CD14-positive monocyte (primary cell): ENCODE data around the gene CELSR3. TPM values are rescaled to one million over a fixed set of nuclear protein-coding genes. Genes with fewer than 3 reads are reported as not detected.
A peak's percentile ranks its signal among the peaks of the same experiment; 100 is the strongest.

Experiments
- DNase-seq, 3 donors: peaks; one replicate each; pipeline ENCODE4 v3.0.0-alpha.2; 2011 to 2022
- H2AFZ ChIP-seq: 2 replicates; pipeline ENCODE4 v1.6.0; 2012; ENCODE audit warnings: mild to moderate bottlenecking, low read depth, low read length, inconsistent platforms; ENCODE audit not compliant: insufficient read depth, poor library complexity, severe bottlenecking
- H3K27ac ChIP-seq, 2 donors: 1 replicate in 1 of 2; 2 replicates in 1 of 2; pipeline ENCODE4 v1.5.1; 2012 to 2013; ENCODE audit warnings: low read length in 2 of 2, control low read depth in 1 of 2, inconsistent platforms in 1 of 2, low read depth in 1 of 2, mild to moderate bottlenecking in 1 of 2
- H3K27me3 ChIP-seq, 2 donors: one replicate each; pipeline versions ENCODE4 v1.6.0 to v1.6.1; 2011 to 2013; ENCODE audit warnings: low read length in 2 of 2; ENCODE audit not compliant: control insufficient read depth in 2 of 2, insufficient read depth in 2 of 2
- H3K36me3 ChIP-seq, 2 donors: replicated peaks in 1 of 2; 1 replicate in 1 of 2; 2 replicates in 1 of 2; pipeline versions ENCODE4 v1.5.1 to v1.6.1; 2012 to 2013; ENCODE audit warnings: low read length in 2 of 2, control low read depth in 1 of 2, inconsistent platforms in 1 of 2, mild to moderate bottlenecking in 1 of 2; ENCODE audit not compliant: insufficient read depth in 2 of 2, control insufficient read depth in 1 of 2
- H3K4me1 ChIP-seq, 2 donors: 1 replicate in 1 of 2; 2 replicates in 1 of 2; pipeline versions ENCODE4 v1.5.1 to v1.6.1; 2012 to 2013; ENCODE audit warnings: low read length in 2 of 2, control low read depth in 1 of 2, inconsistent platforms in 1 of 2, mild to moderate bottlenecking in 1 of 2, moderate library complexity in 1 of 2; ENCODE audit not compliant: insufficient read depth in 2 of 2, control insufficient read depth in 1 of 2
- H3K4me2 ChIP-seq: replicated peaks from 2 replicates; pipeline ENCODE3; 2012; ENCODE audit warnings: low read length, moderate library complexity, mild to moderate bottlenecking; ENCODE audit not compliant: poor library complexity, severe bottlenecking; ENCODE audit errors: extremely low read depth
- H3K4me3 ChIP-seq, 3 experiments: fragments of 200-600 bp in 1 of 3; sonication (generic) in 1 of 3; replicated peaks in 1 of 3; 1 replicate in 2 of 3; 2 replicates in 1 of 3; pipeline ENCODE4 v1.5.1; 2011 to 2013; ENCODE audit warnings: low read length in 3 of 3, mild to moderate bottlenecking in 3 of 3, control low read depth in 2 of 3, low read depth in 2 of 3, inconsistent platforms in 1 of 3, moderate library complexity in 1 of 3
- H3K79me2 ChIP-seq: 2 replicates; pipeline ENCODE4 v1.6.0; 2012; ENCODE audit warnings: mild to moderate bottlenecking, control low read depth, inconsistent platforms, low read length, moderate library complexity; ENCODE audit not compliant: insufficient read depth
- H3K9ac ChIP-seq: 2 replicates; pipeline ENCODE4 v1.6.0; 2017; ENCODE audit warnings: low read length, mild to moderate bottlenecking; ENCODE audit not compliant: insufficient read depth, poor library complexity, severe bottlenecking
- H3K9me3 ChIP-seq, 2 donors: replicated peaks in 1 of 2; 1 replicate in 1 of 2; 2 replicates in 1 of 2; pipeline versions ENCODE4 v1.5.1 to v1.6.1; 2012 to 2013; ENCODE audit warnings: low read length in 2 of 2, control low read depth in 1 of 2; ENCODE audit not compliant: control insufficient read depth in 1 of 2, insufficient read depth in 1 of 2
- H4K20me1 ChIP-seq: 2 replicates; pipeline ENCODE4 v1.6.0; 2012; ENCODE audit warnings: mild to moderate bottlenecking, low read length, control low read depth, moderate library complexity; ENCODE audit not compliant: insufficient read depth
- H3K27ac Mint-ChIP-seq, 7 donors: one replicate each; pipeline ENCODE4 v1.8.0; 2020; ENCODE audit warnings: mild to moderate bottlenecking in 7 of 7, mixed read lengths in 7 of 7, moderate library complexity in 6 of 7, inconsistent platforms in 2 of 7
- H3K27me3 Mint-ChIP-seq, 3 donors: one replicate each; pipeline ENCODE4 v1.8.0; 2021 to 2022; ENCODE audit warnings: low read depth in 3 of 3, mild to moderate bottlenecking in 3 of 3, mixed read lengths in 3 of 3, moderate library complexity in 3 of 3, inconsistent platforms in 1 of 3
- H3K36me3 Mint-ChIP-seq, 2 donors: one replicate each; pipeline ENCODE4 v1.8.0; 2020; ENCODE audit warnings: mixed read lengths in 2 of 2, inconsistent platforms in 1 of 2, mild to moderate bottlenecking in 1 of 2
- H3K4me1 Mint-ChIP-seq: one replicate; pipeline ENCODE4 v1.8.0; 2020; ENCODE audit warnings: mild to moderate bottlenecking, mixed read lengths
- H3K4me3 Mint-ChIP-seq, 2 donors: one replicate each; pipeline ENCODE4 v1.8.0; 2020; ENCODE audit warnings: mild to moderate bottlenecking in 2 of 2, mixed read lengths in 2 of 2, moderate library complexity in 1 of 2
- H3K9me3 Mint-ChIP-seq, 7 donors: one replicate each; pipeline ENCODE4 v1.8.0; 2020 to 2022; ENCODE audit warnings: mixed read lengths in 7 of 7, mild to moderate bottlenecking in 6 of 7, moderate library complexity in 6 of 7, inconsistent platforms in 2 of 7
- CTCF ChIP-seq: fragments of 200-600 bp; IDR thresholded peaks from one replicate; pipeline ENCODE4 v1.8.0; 2022; ENCODE audit warnings: antibody characterized with exemption, mild to moderate bottlenecking
- WGBS: methylation state at CpG from one replicate; pipeline ENCODE4 v1.1.5; 2013; ENCODE audit warnings: missing lambda C conversion rate; ENCODE audit not compliant: insufficient coverage; 5-methylcytosine and 5-hydroxymethylcytosine counted together
- intact Hi-C, 2 donors: fragments of 100-400 bp; cut with micrococcal nuclease; formaldehyde crosslinking; loops; one replicate each; pipeline versions ENCODE4 v1.15.0 to v1.15.1; 2023
- polyA plus RNA-seq, 3 donors: library from polyadenylated mRNA; depleted of rRNA in 1 of 3; unstranded in 2 of 3; stranded (reverse) in 1 of 3; fragments of 300-500 nt in 2 of 3; fragments of >200 nt in 1 of 3; fragmentation: Illumina TruSeq in 2 of 3; gene quantifications; 1 replicate in 2 of 3; 2 replicates in 1 of 3; pipeline ENCODE4 v1.2.3, GENCODE V29; 2012 to 2021

CELSR3 gene
- polyA plus RNA-seq, 3 donors: 0.95 TPM; not detected in 2

- Mint-ChIP-seq H3K4me1 (peaks cover 25% of the 10 kb centered on the region), H3K27me3 (peaks cover 39 to 67% (median 49%) of the 10 kb centered on the region in 3 donors), H3K36me3 (peaks cover 5 to 6% of the 10 kb centered on the region in 2 donors), H3K9me3 (peaks cover 8 to 25% (median 20%) of the 10 kb centered on the region in 7 donors), H3K27ac (no peak overlapping the region), H3K4me3 (peak overlapping the region; percentile 34 to 83)
- Histone ChIP-seq H3K79me2 (no peaks in the 10 kb centered on the region), H4K20me1 (peaks cover 4% of the 10 kb centered on the region), H3K36me3 (no peaks in the 10 kb centered on the region), H3K4me2 (peak overlapping the region; percentile 57), H3K4me3 (peak overlapping the region in 1 of 3 experiments; percentile 52), H3K27me3 (peaks cover 11 to 50% of the 10 kb centered on the region in 2 donors), H3K9ac (no peak overlapping the region), H3K9me3 (peaks cover 9 to 17% of the 10 kb centered on the region in 2 donors), H2AFZ (no peak overlapping the region), H3K4me1 (peaks cover 28 to 41% of the 10 kb centered on the region in 2 donors), H3K27ac (no peak overlapping the region)
- TF ChIP-seq CTCF: no peak
- intact Hi-C loops: no loop called here
- peak; percentile 49 to 68 (median 59) for DNase-seq
- 2% methylated on average over 67 of the region's 67 CpGs for WGBS
These were observed 1.1 kb downstream of the CELSR3 start for GRCh38 chr3:48661501-48662144.

- WGBS: 66% methylated on average over 61 of the region's 61 CpGs
- H3K36me3 Mint-ChIP-seq: peaks cover 5 to 6% of the 10 kb centered on the region in 2 donors
- intact Hi-C loops: no loop called here
- Histone ChIP-seq H3K79me2 (no peaks in the 10 kb centered on the region), H3K27ac (no peak overlapping the region), H3K4me2 (peak overlapping the region; percentile 57), H3K9ac (no peak overlapping the region), H2AFZ (no peak overlapping the region), H3K4me1 (peaks cover 31 to 49% of the 10 kb centered on the region in 2 donors), H3K27me3 (peaks cover 11 to 50% of the 10 kb centered on the region in 2 donors), H3K4me3 (peak overlapping the region in 1 of 3 experiments; percentile 52), H4K20me1 (peaks cover 4% of the 10 kb centered on the region), H3K9me3 (peaks cover 9 to 17% of the 10 kb centered on the region in 2 donors), H3K36me3 (no peaks in the 10 kb centered on the region)
- no peak for TF ChIP-seq CTCF
- H3K4me3 Mint-ChIP-seq: peak overlapping the region in 1 of 2 donors; percentile 83
- H3K9me3 Mint-ChIP-seq: peaks cover 8 to 25% (median 20%) of the 10 kb centered on the region in 7 donors
- DNase-seq: no peak
- peaks cover 27% of the 10 kb centered on the region for H3K4me1 Mint-ChIP-seq
- peaks cover 39 to 68% (median 50%) of the 10 kb centered on the region in 3 donors for H3K27me3 Mint-ChIP-seq
- no peak overlapping the region for H3K27ac Mint-ChIP-seq
These were observed 1.8 kb downstream of the CELSR3 start for GRCh38 chr3:48660800-48661400.
